ENCODE data around the gene MPP4. TPM values are rescaled to one million over a fixed set of nuclear protein-coding genes. Genes with fewer than 3 reads are reported as not detected.

The MPP4 gene
- total RNA-seq, 1 experiment from 2014 or later, result not detected

DNA sequence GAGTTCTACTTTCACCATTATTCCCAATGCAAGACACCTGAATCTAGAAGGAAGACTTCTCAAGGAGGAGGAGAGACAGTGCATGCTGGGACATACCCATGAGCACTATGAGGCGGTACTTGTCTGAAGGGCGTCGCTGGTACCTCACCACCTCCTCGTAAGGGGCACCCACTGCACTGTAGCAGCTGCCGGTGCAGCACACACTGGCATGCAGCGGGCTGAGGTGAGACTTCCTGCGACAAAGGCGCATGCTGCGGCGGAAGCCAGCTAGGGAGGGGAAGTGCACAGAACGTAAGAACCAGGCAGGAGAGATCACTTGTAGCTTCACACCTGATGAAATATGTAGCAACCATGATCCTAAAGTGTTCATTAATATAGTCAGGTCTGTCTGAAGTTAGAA is 42.3 kb downstream of the MPP4 start:
- no peak overlapping the region for H3K27ac Mint-ChIP-seq
- H3K4me1 ChIP-seq (ENCODE audit: insufficient read depth, low read length), result no peaks in the 10 kb centered on the region
- no peak overlapping the region for H3T11ph ChIP-seq (ENCODE audit: low read length)
- no peak overlapping the region for H2BK12ac ChIP-seq (ENCODE audit: insufficient read length, low read depth, low read length)
- H3K9me3 Mint-ChIP-seq, result no peaks in the 10 kb centered on the region
- peaks cover 4% of the 10 kb centered on the region; the same call in 1 of the 2 replicates for H3K27me3 Mint-ChIP-seq (ENCODE audit: low read depth)
- peaks cover 0 to 2% of the 10 kb centered on the region in 2 experiments; a peak in 1 of 4 replicates for H3K4me1 Mint-ChIP-seq
- no peaks in the 10 kb centered on the region for H3K23me2 ChIP-seq (ENCODE audit: insufficient read length, low read depth, low read length, poor library complexity, severe bottlenecking)
- no peaks in the 10 kb centered on the region for H3K79me1 ChIP-seq (ENCODE audit: insufficient read depth, low read depth, low read length, poor library complexity, severe bottlenecking)
- TF ChIP-seq, protein P1, sequence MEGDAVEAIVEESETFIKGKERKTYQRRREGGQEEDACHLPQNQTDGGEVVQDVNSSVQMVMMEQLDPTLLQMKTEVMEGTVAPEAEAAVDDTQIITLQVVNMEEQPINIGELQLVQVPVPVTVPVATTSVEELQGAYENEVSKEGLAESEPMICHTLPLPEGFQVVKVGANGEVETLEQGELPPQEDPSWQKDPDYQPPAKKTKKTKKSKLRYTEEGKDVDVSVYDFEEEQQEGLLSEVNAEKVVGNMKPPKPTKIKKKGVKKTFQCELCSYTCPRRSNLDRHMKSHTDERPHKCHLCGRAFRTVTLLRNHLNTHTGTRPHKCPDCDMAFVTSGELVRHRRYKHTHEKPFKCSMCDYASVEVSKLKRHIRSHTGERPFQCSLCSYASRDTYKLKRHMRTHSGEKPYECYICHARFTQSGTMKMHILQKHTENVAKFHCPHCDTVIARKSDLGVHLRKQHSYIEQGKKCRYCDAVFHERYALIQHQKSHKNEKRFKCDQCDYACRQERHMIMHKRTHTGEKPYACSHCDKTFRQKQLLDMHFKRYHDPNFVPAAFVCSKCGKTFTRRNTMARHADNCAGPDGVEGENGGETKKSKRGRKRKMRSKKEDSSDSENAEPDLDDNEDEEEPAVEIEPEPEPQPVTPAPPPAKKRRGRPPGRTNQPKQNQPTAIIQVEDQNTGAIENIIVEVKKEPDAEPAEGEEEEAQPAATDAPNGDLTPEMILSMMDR (conservative IDR thresholded peaks at IDR 0.05), result no peak
- no peak overlapping the region for H4K8ac ChIP-seq (replicated peaks; ENCODE audit: insufficient read length, low read depth, low read length)
- H4K20me1 ChIP-seq (ENCODE audit: control insufficient read depth, insufficient read depth, insufficient read length), result no peaks in the 10 kb centered on the region
- H3K56ac ChIP-seq (ENCODE audit: insufficient read length, low read depth, low read length), result no peak overlapping the region
- no peak overlapping the region for H3K23ac ChIP-seq (ENCODE audit: insufficient read length, low read depth, low read length)
- no peak overlapping the region for H2AK5ac ChIP-seq (ENCODE audit: insufficient read length, low read length)
- H3K18ac ChIP-seq (ENCODE audit: insufficient read length, low read depth, low read length), result no peak overlapping the region
- no peak overlapping the region for H3K4ac ChIP-seq (ENCODE audit: low read depth, low read length)
- no peak overlapping the region for H3K4me2 ChIP-seq (ENCODE audit: insufficient read depth, insufficient read length, low read length)
- no peak for DNase-seq
- H4K5ac ChIP-seq (ENCODE audit: insufficient read length, low read depth, low read length), result no peak overlapping the region
- H2BK120ac ChIP-seq (ENCODE audit: low read depth, low read length, poor library complexity, severe bottlenecking), result no peak overlapping the region
- H3K27me3 ChIP-seq (ENCODE audit: insufficient read depth, low read length), result no peaks in the 10 kb centered on the region
- H3K36me3 Mint-ChIP-seq (ENCODE audit: insufficient read depth in 1 of 3, low read depth in 3 of 3), result no peaks in the 10 kb centered on the region
- no peak overlapping the region for H3K9ac ChIP-seq (ENCODE audit: extremely low read depth, insufficient read length, low read length)
- H3K27ac ChIP-seq (ENCODE audit: insufficient read length, low read depth, low read length), result no peak overlapping the region
- no peaks in the 10 kb centered on the region for H3K79me2 ChIP-seq (ENCODE audit: insufficient read depth, low read length)
- H2BK20ac ChIP-seq (ENCODE audit: low read depth, low read length, poor library complexity, severe bottlenecking), result no peak overlapping the region
- no peak overlapping the region for H3K14ac ChIP-seq (ENCODE audit: insufficient read depth, low read length)
- H3K4me3 Mint-ChIP-seq, result no peak overlapping the region
- WGBS (ENCODE audit: extremely low coverage, insufficient read length, low lambda C conversion rate), result no CpG with 5 or more reads among the region's 11 CpGs
- H2BK15ac ChIP-seq (ENCODE audit: low read depth, low read length), result no peak overlapping the region
- H3K9me3 ChIP-seq (ENCODE audit: control insufficient read depth, low read depth, low read length), result no peaks in the 10 kb centered on the region
- H2AFZ ChIP-seq (ENCODE audit: low read length), result no peak overlapping the region
- no peak overlapping the region for H4K91ac ChIP-seq (ENCODE audit: insufficient read length, low read depth, low read length)
- no peak overlapping the region for H2BK5ac ChIP-seq (ENCODE audit: insufficient read length, low read length)
